Measurements from ENCODE around the gene PCGF1. TPM values are rescaled to one million over a fixed set of nuclear protein-coding genes. Genes with fewer than 3 reads are reported as not detected.

The PCGF1 gene
- total and polyA plus RNA-seq, 9 of the 15 experiments (the other 6 are each of a cell fraction or from before 2014, with no cell fraction given): 20.3 to 45.7 (median 29.3) TPM

- TF ChIP-seq RB1 (IDR thresholded peaks at IDR 0.05; ENCODE audit: low read depth) (peak; percentile 87), ZNF395 (CRISPR knock-in tag; IDR thresholded peaks at IDR 0.05) (no peak), ZNF57 (CRISPR knock-in tag; IDR thresholded peaks at IDR 0.05) (no peak), HMGN3 (IDR thresholded peaks at IDR 0.05; ENCODE audit: borderline replicate concordance, extremely low read depth, insufficient read length, low read depth, low read length) (peak; percentile 79), KLF13 (tag; IDR thresholded peaks at IDR 0.05; ENCODE audit: borderline replicate concordance, low read depth) (0 out of 2 replicates have a peak, but pooled peaks have one; percentile 7), HIVEP1 (CRISPR knock-in tag; IDR thresholded peaks at IDR 0.05) (no peak), TRIM28 (IDR thresholded peaks at IDR 0.05) (no peak), NONO (IDR thresholded peaks at IDR 0.05; ENCODE audit: low read depth in 2 of 2, low read length in 1 of 2) (peak; percentile 32 to 61; a peak in 2 of 4 replicates), FOXO4 (CRISPR knock-in tag; IDR thresholded peaks at IDR 0.05) (no peak), TEAD4 (IDR thresholded peaks at IDR 0.05; ENCODE audit: low read length) (peak; percentile 65), TEAD4 (CRISPR knock-in tag; IDR thresholded peaks at IDR 0.05; ENCODE audit: borderline replicate concordance) (no peak), FIP1L1 (IDR thresholded peaks at IDR 0.05; ENCODE audit: low read depth, low read length, poor library complexity, severe bottlenecking) (peak; percentile 94), BACH1 (tag; IDR thresholded peaks at IDR 0.05) (no peak), ZFP36 (IDR thresholded peaks at IDR 0.05; ENCODE audit: low read depth, low read length, partially characterized antibody) (no peak), TRIM24 (IDR thresholded peaks at IDR 0.05) (0 out of 4 replicates have a peak, but pooled peaks of 1 of the 2 experiments have one; percentile 23), SMARCE1 (IDR thresholded peaks at IDR 0.05) (0 out of 2 replicates have a peak, but pooled peaks have one; percentile 14), ZBTB12 (CRISPR knock-in tag; IDR thresholded peaks at IDR 0.05) (peak; percentile 49), LARP7 (IDR thresholded peaks at IDR 0.05) (0 out of 2 replicates have a peak, but pooled peaks have one; percentile 9), PHTF2 (CRISPR knock-in tag; IDR thresholded peaks at IDR 0.05) (no peak), NFYB (IDR thresholded peaks at IDR 0.05; ENCODE audit: extremely low read depth, insufficient read length) (no peak)
- TF ChIP-seq, protein P1, sequence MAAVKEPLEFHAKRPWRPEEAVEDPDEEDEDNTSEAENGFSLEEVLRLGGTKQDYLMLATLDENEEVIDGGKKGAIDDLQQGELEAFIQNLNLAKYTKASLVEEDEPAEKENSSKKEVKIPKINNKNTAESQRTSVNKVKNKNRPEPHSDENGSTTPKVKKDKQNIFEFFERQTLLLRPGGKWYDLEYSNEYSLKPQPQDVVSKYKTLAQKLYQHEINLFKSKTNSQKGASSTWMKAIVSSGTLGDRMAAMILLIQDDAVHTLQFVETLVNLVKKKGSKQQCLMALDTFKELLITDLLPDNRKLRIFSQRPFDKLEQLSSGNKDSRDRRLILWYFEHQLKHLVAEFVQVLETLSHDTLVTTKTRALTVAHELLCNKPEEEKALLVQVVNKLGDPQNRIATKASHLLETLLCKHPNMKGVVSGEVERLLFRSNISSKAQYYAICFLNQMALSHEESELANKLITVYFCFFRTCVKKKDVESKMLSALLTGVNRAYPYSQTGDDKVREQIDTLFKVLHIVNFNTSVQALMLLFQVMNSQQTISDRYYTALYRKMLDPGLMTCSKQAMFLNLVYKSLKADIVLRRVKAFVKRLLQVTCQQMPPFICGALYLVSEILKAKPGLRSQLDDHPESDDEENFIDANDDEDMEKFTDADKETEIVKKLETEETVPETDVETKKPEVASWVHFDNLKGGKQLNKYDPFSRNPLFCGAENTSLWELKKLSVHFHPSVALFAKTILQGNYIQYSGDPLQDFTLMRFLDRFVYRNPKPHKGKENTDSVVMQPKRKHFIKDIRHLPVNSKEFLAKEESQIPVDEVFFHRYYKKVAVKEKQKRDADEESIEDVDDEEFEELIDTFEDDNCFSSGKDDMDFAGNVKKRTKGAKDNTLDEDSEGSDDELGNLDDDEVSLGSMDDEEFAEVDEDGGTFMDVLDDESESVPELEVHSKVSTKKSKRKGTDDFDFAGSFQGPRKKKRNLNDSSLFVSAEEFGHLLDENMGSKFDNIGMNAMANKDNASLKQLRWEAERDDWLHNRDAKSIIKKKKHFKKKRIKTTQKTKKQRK (IDR thresholded peaks at IDR 0.05; ENCODE audit: borderline replicate concordance, low read depth, low read length): no peak
These were observed 22.1 kb upstream of the PCGF1 start, which contains the start of the genes AUP1 and HTRA2 (continued) for GRCh38 chr2:74529357-74530238.

All from K562 (cell line).